HCEC 1CT (cell line): ENCODE data around the gene EIF3F.
A peak's percentile ranks its signal among the peaks of the same experiment; 100 is the strongest.
"Not testable (repeated sequence)": the region's sequence is repeated elsewhere in the genome, so short reads cannot be mapped to it uniquely, and the experiment has no call there.

ENCODE experiments used
- DNase-seq: peaks from one replicate; pipeline ENCODE4 v3.0.0-alpha.2; 2017

The EIF3F gene, protein sequence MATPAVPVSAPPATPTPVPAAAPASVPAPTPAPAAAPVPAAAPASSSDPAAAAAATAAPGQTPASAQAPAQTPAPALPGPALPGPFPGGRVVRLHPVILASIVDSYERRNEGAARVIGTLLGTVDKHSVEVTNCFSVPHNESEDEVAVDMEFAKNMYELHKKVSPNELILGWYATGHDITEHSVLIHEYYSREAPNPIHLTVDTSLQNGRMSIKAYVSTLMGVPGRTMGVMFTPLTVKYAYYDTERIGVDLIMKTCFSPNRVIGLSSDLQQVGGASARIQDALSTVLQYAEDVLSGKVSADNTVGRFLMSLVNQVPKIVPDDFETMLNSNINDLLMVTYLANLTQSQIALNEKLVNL

DNA sequence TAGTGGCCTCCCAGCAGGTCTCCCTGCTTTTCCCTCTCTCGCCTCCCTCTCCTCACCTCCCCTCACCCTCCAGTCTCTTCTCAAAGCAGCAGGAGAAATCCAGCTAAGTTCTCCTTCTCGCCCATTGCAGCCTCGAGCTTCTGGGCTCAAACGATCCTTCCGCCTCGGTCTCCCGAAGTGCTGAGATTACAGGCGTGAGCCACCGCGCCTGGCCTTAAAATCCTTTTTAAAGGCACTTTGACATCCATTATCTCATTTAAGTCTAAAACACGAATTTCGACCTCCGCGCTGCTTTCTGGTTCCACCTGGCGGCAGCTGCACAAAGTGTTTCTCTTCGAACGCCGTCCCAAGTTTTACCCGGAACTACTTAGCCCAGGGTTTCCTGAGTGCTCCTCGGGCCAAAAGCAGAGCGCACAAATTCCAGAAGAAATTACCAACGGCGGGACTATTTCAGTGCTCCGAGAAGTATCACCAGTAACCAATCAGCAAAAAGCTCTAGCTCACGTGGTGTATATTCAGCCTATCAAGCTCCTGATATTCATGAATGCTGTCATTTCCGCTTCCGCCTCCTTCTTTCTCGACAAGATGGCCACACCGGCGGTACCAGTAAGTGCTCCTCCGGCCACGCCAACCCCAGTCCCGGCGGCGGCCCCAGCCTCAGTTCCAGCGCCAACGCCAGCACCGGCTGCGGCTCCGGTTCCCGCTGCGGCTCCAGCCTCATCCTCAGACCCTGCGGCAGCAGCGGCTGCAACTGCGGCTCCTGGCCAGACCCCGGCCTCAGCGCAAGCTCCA lies at the start of gene EIF3F:
Gene EIF3F (plus strand): TSS at position 570 of the 792 bp plus-strand sequence. CDS start 16 bp downstream, at position 586.
- DNase-seq = peak; percentile 100

DNA sequence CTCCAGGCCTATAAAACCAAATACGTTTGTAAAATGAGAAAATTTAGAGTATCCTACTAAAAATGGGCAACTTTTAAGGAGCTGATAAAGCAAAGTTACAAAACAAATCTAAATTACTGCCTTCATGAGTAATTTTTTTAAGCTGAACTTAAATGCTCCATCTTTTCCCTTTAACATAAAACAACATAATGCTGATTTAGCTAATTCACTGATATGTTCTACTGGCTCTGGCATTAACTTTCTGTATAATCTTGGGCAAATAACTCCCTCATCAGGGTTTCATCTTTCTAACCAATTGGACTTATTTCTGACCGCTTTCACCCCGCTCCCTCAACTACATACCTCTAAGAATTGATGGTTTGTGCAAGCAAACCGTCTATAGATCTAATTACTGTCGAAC lies 46.0 kb upstream of the EIF3F start:
- DNase-seq = no peak

DNA sequence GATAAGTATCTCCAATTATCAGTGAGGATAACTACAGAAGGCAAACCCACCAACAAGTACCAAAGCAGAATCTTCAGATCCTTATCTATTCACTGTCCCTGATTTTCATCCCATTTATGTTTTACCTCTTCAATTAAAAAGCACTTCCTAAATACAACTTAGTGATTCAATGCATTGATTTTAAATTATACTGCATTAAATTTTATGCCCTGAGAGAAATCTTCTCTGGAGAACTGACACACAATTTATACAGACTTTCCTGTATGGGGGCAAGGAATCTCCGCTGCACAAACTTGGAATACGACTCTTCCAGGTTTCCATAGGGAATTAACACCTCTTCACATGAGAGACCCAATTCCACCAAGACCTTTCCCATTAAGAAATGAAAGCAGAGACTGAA lies 45.5 kb upstream of the EIF3F start, which contains the start of gene OR10A3:
Gene OR10A3 (minus strand): TSS at position 101 of the 400 bp plus-strand sequence. CDS start 2,188 bp downstream, outside the sequence.
- no peak for DNase-seq

DNA sequence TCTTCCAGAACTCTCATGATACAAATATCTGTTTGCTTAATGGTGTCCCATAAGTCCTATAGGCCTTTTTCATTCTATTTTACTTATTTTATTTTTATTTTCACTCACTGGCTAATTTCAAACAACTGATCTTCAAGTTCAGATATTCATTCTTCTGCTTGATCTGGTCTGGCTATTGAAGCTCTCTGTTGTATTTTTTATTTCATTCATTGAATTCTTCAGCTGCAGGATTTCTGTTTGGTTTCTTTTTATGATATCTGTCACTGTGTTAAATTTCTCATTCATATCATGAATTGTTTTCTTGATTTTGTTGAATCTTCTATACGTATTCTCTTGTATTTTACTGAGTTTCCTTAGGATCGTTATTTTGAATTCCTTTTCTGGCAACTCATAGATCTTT lies 43.0 kb upstream of the EIF3F start:
- no peak for DNase-seq

DNA sequence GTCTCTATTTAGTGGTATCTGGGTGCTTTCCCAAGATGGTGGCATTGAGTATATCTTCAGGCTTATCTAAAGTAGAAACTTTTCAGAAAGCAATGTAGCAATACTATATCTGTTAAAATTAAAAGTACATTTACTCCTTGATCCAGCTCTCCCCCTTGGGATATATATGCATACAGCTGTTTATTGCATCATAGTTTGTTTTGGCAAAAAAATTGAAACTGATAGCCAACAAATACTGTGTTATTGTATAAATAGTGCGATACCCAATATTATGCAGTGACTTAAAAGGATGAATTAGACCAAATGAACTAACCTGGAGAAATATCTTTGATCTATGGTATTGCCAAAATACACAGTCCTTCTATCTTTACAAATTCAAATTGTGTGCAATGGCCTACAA lies 37.2 kb upstream of the EIF3F start:
- DNase-seq = no peak

DNA sequence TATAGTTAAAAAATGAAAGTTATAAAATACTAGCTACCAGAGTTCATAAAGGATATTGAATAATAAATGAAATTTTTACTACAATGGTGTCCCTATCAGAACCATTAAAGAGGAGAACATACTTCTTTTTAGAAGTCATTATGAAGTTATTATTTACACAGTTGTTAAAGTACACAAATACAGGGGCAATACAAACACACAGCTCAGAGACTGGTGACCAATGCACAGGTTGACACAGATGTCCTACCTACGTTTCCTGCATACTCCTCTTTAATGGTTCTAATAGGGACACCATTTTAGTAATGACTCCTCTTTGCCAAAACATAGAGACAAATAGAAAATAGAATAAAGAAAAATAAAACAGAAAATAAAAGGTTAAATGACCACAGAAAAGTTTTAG lies 31.9 kb upstream of the EIF3F start:
- DNase-seq = no peak

GRCh38 chr11:7964261-7964660 lies 22.9 kb upstream of the EIF3F start:
- no peak for DNase-seq

- peak; percentile 85 for DNase-seq
These were observed 22.3 kb upstream of the EIF3F start for GRCh38 chr11:7964873-7965272.

- peak; percentile 95 for DNase-seq
These were observed 21.8 kb upstream of the EIF3F start, which contains the start of gene NLRP10 for GRCh38 chr11:7965386-7965785. Gene NLRP10, minus strand, starts transcription at chr11:7965447. Its CDS starts 1,952 bp downstream, at chr11:7963495.

DNA sequence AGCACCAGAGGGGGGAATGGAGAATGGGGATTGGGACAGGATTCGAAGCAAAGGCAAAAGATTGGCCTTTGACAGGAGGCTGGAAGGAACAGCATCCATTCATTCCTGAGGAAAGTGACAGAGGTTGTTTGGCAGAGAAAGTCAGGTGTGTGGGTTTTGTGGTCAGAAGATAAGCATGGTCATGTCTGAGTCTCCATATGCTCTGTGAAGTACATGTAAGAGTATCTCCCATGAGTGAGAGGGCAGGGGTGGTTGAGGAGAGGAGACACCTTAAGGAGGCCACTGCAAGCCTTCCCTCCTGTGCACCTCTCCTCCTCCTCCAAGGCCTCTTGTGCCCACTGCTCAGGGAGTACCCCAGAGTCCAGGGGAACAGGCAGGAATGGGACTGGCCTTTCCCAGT lies 20.0 kb upstream of the EIF3F start:
- no peak for DNase-seq

DNA sequence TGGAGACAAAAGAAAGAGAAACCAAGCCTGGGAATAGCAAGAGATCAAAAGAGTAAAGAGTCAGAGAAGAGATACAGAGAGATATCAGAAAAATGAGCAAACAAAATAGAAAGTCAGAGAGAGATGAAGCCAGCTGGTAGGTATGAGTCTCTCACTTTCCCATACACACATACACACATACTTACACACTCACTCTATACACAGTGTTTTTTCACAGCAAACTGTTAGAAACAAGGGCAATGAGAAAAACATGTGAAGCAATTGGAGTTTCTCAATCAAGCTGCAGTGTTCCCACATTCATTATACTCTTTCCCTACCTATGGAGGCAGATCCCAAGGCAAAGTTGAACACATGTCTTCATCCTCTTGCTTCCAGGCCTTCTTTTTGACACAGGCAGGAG lies 19.3 kb upstream of the EIF3F start:
- DNase-seq = peak; percentile 38

DNA sequence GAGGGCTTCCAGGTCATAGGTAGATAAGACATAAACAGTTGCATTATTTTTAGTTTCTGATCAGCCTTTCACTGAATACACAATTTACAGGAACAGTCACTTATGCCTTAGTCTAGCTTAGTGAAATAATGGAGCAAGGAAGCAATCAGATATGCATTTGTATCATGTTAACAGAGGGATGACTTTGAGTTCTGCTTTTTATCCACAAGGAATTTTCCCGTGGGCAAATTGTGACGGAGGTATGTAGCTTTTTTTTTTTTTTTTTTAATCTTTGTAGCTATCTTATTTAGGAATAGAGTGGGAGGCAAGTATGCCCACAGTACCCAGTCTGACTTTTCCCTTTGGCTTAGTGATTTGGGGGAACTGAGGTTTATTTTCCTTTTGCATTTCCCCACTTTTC lies 18.5 kb upstream of the EIF3F start:
- no peak for DNase-seq

DNA sequence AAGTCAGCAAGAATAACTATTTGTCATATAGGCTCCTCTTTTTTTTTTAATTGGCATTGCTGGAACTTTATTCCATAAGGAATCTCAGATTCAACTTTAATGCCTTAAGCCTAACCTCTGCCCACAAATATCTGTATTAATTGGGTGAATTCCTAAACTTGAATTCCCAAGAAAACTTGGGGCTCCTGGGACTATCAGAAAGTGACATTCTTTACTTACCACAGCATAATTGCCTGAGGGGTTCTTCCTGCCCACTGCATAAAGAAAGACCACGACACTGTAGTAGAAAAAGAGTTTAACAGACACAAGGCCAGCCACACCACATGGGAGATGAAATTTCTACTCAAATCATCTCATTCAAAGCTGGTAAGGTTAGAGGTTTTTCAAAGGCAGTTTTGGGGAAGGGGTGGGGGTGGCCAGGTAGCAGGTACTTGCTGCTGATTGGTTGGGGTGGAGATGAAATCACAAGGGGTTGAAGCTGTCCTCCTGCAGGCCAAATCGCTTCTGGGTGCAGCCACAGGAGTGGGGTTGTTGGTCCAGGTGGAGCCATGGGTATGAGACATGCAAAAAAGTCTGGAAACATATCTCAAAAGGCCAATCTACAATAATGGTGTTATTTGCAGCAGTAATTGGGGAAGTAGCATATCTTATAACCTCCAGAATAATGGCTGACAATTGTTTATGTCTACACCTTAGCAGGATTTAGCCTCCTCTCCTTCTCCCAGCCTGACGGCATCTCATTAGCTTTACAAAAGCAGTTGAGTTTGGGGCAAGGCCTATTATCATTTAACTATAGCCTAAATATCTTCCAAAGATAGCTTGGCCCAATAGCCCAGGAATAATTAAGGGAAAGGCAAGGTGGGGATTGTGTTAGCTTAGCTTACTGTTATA lies 17.1 kb upstream of the EIF3F start:
- DNase-seq = no peak

DNA sequence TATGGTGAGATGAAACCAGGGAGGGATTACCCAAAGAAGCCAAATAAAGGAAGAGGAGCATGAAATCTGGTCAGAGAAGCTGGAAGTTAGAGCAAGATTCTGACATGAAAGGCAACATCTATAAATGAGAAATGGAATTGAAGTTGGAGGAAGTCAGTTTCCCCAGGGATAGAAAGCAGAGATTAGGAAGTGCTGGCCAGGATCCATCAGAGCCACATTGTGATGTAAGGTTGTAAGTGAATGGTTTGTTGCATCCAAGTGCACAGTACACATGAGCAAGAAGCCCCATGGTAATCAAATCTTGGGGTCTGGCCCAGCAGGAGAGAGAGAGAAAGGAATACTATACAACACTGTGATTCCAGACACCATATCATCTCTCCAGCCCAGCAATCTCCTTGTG lies 15.3 kb upstream of the EIF3F start:
- DNase-seq = no peak

GRCh38 chr11:7973011-7973410 lies 14.1 kb upstream of the EIF3F start:
- no peak for DNase-seq

GRCh38 chr11:7974668-7975067 lies 12.5 kb upstream of the EIF3F start:
- DNase-seq = no peak

GRCh38 chr11:7977232-7977917 lies 9.8 kb upstream of the EIF3F start:
- DNase-seq = peak; percentile 98

- DNase-seq = no peak
These were observed 5.4 kb upstream of the EIF3F start for GRCh38 chr11:7981619-7982157.

DNA sequence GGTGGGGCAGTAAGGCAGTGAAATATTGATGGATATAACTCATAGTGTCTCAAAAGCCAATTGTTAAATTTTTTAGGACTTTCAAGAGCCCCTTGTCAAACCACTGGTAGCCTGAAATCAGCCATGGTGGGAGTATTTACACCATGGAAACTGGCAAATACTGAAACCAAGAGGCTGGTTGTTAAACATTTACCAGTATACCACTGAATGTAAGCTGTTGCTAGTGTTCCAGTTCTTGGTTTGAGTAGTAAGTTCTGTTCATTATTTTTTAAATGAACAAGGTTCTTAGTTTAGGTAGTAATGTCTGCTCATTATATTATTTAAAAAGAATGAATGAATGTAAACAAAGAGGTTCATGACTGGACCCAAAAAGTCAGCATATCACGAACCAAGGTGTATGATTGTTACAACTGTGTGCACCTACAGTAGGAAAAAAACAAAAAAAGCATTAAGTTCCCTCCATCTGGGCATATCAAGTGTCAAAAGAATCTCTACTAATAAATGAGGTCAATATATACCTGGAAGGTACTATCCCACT lies 4.5 kb upstream of the EIF3F start:
- DNase-seq = no peak

DNA sequence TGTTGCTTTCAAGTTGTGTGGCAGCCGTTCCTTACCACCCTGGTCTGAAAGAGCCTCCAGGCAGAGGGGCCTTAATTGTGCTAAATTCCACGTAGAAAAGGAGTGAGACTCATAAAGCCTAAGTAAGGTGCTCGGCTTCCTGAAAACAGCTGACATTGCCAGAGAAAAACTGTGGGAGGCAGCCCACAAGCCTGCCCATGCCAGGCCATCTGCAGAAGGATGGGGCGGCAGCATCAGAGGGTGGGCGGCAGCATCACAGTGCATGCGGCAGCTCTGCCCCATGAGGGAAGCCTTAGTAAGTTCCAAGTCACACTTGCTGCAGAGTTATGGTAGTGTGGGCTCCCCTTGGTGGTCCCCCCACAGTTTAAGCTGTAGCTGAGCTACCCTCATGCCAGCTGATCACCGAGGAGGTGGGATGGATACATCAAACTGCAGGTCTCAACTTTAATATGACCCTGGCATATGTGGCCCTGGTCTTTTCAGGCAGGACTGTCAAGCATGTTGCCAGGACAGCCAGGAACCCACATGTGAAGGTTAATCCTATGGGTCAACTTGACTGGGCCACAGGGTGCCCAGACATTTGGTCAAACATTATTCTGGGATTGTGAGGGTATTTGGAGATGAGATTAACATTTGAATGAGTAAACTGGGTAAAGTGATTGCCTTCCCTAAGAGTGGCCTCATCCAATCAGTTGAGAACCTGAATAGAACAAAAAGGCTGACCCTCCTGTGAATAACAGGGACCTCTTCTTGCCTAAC lies 3.1 kb upstream of the EIF3F start:
- DNase-seq = no peak

DNA sequence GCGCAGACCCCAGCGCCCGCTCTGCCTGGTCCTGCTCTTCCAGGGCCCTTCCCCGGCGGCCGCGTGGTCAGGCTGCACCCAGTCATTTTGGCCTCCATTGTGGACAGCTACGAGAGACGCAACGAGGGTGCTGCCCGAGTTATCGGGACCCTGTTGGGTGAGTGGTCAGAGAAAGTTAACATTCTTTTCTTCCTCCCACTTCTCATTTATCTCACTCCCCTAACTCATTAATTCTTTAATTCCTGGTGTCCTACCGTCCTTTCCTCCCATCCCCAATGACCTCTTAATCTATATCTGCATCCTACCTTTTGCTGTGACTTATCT lies 385 bp downstream of the EIF3F start:
- not testable (repeated sequence) for DNase-seq
